ENCODE measurements around the gene KIDINS220. TPM values are rescaled to one million over a fixed set of nuclear protein-coding genes. Genes with fewer than 3 reads are reported as not detected.

The KIDINS220 gene
- total and polyA plus RNA-seq, 2 of the 13 experiments (the other 11 are each of a cell fraction or from before 2014, with no cell fraction given): 25.2 to 32.3 TPM

GRCh38 chr2:8840475-8841091, 3.2 kb upstream of the KIDINS220 start (continued):
- no peak for TF ChIP-seq ZNF407 (CRISPR knock-in tag; IDR thresholded peaks at IDR 0.05; ENCODE audit: not compliant biosample characterization)
- no peak for TF ChIP-seq PAX8 (CRISPR knock-in tag; IDR thresholded peaks at IDR 0.05; ENCODE audit: borderline replicate concordance)
- 0 out of 2 replicates have a peak, but pooled peaks have one; percentile 76 for TF ChIP-seq KDM4B (CRISPR knock-in tag; IDR thresholded peaks at IDR 0.05)
- peak; percentile 72 for TF ChIP-seq FOSL2 (CRISPR knock-in tag; IDR thresholded peaks at IDR 0.05)
- no peak for TF ChIP-seq ZSCAN29 (CRISPR knock-in tag; conservative IDR thresholded peaks at IDR 0.05)
- no peak for TF ChIP-seq PCBP2 (optimal IDR thresholded peaks at IDR 0.05; ENCODE audit: low read depth, low read length, poor library complexity, severe bottlenecking)
- TF ChIP-seq ISX (CRISPR knock-in tag; conservative IDR thresholded peaks at IDR 0.05): no peak
- no peak for TF ChIP-seq TFE3 (CRISPR knock-in tag; IDR thresholded peaks at IDR 0.05)
- no peak for TF ChIP-seq ELK4 (CRISPR knock-in tag; IDR thresholded peaks at IDR 0.05; ENCODE audit: borderline replicate concordance)
- TF ChIP-seq ZNF558 (CRISPR knock-in tag; IDR thresholded peaks at IDR 0.05; ENCODE audit: borderline replicate concordance): no peak
- TF ChIP-seq BORCS8-MEF2B (CRISPR knock-in tag; IDR thresholded peaks at IDR 0.05): no peak
- TF ChIP-seq STAT6 (CRISPR knock-in tag; IDR thresholded peaks at IDR 0.05; ENCODE audit: borderline replicate concordance): no peak
- TF ChIP-seq ZNF598 (CRISPR knock-in tag; IDR thresholded peaks at IDR 0.05; ENCODE audit: borderline replicate concordance): 0 out of 2 replicates have a peak, but pooled peaks have one; percentile 67
- no peak for TF ChIP-seq ARNT (IDR thresholded peaks at IDR 0.05)

Data from HepG2 (cell line).